Measurements from ENCODE around the gene RWDD3.

Gene RWDD3

GRCh38 chr1:95257758-95258157 lies 23.7 kb downstream of the RWDD3 start:
- TF ChIP-seq, protein P1, sequence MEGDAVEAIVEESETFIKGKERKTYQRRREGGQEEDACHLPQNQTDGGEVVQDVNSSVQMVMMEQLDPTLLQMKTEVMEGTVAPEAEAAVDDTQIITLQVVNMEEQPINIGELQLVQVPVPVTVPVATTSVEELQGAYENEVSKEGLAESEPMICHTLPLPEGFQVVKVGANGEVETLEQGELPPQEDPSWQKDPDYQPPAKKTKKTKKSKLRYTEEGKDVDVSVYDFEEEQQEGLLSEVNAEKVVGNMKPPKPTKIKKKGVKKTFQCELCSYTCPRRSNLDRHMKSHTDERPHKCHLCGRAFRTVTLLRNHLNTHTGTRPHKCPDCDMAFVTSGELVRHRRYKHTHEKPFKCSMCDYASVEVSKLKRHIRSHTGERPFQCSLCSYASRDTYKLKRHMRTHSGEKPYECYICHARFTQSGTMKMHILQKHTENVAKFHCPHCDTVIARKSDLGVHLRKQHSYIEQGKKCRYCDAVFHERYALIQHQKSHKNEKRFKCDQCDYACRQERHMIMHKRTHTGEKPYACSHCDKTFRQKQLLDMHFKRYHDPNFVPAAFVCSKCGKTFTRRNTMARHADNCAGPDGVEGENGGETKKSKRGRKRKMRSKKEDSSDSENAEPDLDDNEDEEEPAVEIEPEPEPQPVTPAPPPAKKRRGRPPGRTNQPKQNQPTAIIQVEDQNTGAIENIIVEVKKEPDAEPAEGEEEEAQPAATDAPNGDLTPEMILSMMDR (conservative IDR thresholded peaks at IDR 0.05; ENCODE audit: low read length), result no peak
- H3K4me3 ChIP-seq (ENCODE audit: low read length), result no peak overlapping the region
- no peak for DNase-seq (ENCODE audit: low read depth)

GRCh38 chr1:95259245-95259644 lies 25.2 kb downstream of the RWDD3 start:
- TF ChIP-seq, protein P1 (conservative IDR thresholded peaks at IDR 0.05; ENCODE audit: low read length), result no peak
- no peak overlapping the region for H3K4me3 ChIP-seq (ENCODE audit: low read length)
- DNase-seq (ENCODE audit: low read depth), result no peak

DNA sequence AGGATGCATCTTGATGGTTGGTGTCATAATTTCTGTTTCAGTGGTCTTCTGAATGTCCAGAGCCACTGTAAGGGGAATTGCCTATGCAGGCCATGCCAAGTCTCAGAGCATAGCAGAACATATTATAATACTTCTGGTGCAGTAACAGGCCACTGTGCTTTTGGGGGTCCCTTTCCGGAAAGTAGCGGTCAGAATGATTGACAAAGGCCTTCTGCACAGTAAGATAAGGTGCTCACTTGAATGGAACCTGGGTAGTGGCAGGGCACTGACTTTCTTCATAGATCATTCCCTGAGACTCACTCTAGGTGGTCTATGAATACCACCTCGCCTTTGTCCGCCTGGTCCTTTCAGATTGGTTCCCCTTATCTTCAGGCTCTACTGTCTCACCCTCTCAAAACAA lies 28.9 kb downstream of the RWDD3 start:
- TF ChIP-seq, protein P1 (conservative IDR thresholded peaks at IDR 0.05; ENCODE audit: low read length), result no peak
- no peak overlapping the region for H3K4me3 ChIP-seq (ENCODE audit: low read length)
- no peak for DNase-seq (ENCODE audit: low read depth)

- H3K4me3 ChIP-seq (ENCODE audit: low read length), result no peak overlapping the region
- TF ChIP-seq, protein P1 (conservative IDR thresholded peaks at IDR 0.05; ENCODE audit: low read length), result no peak
- no peak for DNase-seq (ENCODE audit: low read depth)
Measured at GRCh38 chr1:95263450-95263849, 29.4 kb downstream of the RWDD3 start.

DNA sequence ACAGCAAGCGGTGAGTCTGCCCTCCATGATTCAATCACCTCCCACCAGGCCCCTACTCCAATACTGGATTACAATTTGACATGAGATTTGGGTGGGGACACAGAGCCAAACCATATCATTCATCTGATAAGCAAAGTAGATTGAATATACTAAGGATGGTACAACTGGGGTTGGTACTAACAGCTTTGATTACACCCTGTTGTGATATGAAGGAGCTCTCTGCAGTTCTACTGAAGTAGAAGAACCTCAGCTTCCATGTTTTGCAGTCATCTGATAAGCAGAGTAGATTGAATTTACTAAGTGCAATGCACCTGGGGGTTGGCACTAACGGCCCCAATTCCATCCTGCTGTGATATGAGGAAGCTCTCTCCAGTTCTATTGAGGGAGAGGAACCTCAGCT lies 31.1 kb downstream of the RWDD3 start:
- DNase-seq (ENCODE audit: low read depth), result no peak
- H3K4me3 ChIP-seq (ENCODE audit: low read length), result no peak overlapping the region
- TF ChIP-seq, protein P1 (conservative IDR thresholded peaks at IDR 0.05; ENCODE audit: low read length), result no peak

DNA sequence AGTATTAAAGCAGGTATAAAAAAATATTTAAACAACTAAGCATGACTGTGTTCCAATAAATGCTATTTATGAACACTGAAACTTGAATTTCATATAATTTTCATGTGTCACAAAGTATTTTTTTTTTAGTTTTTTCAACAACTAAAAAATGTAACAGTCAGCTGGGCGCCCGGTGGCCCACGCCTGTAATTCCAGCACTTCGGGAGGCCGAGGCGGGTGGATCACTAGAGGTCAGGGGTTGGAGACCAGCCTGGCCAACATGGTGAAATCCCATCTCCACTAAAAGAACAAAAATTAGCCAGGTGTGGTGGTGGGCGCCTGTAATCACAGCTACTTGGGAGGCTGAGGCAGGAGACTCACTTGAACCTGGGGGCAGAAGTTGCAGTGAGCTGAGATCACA lies 42.4 kb downstream of the RWDD3 start:
- H3K4me3 ChIP-seq (ENCODE audit: low read length), result no peak overlapping the region
- no peak for DNase-seq (ENCODE audit: low read depth)
- TF ChIP-seq, protein P1 (conservative IDR thresholded peaks at IDR 0.05; ENCODE audit: low read length), result no peak

DNA sequence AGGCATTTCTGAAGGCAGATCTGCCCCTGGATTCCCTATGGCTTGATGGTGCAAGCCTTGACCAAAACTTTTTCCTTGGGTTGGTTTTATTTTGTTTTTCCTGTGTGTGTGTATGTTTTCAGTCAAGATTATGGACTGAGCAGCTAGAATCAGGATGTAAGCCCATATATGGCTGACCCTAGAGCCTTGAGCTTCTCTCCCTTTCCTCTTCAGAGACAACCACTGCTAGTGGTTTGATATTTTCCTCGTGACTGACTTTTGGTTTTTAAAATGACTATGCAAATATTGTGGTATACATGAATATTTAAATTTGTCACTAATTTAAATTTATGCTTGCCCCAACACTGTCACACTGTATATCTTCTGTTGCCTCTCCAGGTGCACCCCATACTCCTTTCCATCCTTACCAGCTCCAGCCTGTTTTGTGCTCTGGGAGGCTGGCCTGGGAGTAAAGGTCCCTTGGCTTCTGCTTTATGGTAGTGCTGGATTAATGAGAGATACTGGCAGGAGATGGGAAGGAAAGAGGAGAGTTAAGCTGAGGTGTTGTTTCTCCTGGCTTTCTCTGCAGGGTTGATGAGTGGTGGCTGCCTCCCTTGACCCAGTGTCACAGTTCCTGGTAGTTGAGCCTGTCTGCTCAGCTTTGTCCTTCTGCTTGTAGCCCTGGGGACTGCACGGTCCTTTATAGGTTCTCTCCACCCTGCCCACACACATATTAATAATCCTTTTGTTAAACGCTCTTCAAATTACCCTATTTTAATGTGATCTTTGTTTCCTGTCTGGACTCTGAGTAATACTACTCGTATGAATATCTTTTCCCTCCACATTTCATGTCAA lies 44.4 kb downstream of the RWDD3 start:
- no peak overlapping the region for H3K4me3 ChIP-seq (ENCODE audit: low read length)
- TF ChIP-seq, protein P1 (conservative IDR thresholded peaks at IDR 0.05; ENCODE audit: low read length), result no peak
- DNase-seq (ENCODE audit: low read depth), result no peak

All from AG10803 (cell line).